Ectodermal cell (in vitro differentiated cells): Measurements from ENCODE around the gene EXOC3L2.

ENCODE experiments used
- H3K27ac ChIP-seq: 2 replicates; pipeline ENCODE4 v1.7.0; 2013; ENCODE audit warnings: mild to moderate bottlenecking, low read depth, low read length; ENCODE audit not compliant: insufficient read depth, poor library complexity, severe bottlenecking
- H3K27me3 ChIP-seq: 2 replicates; pipeline ENCODE4 v1.7.0; 2013; ENCODE audit warnings: mild to moderate bottlenecking, low read length; ENCODE audit not compliant: insufficient read depth, control insufficient read depth, poor library complexity, severe bottlenecking
- H3K36me3 ChIP-seq: one replicate; pipeline ENCODE4 v1.7.0; 2013; ENCODE audit warnings: low read length; ENCODE audit not compliant: control insufficient read depth, insufficient read depth
- H3K4me1 ChIP-seq: one replicate; pipeline ENCODE4 v1.7.0; 2013; ENCODE audit warnings: low read length; ENCODE audit not compliant: control insufficient read depth, insufficient read depth
- H3K4me3 ChIP-seq: 2 replicates; pipeline ENCODE4 v1.7.0; 2013; ENCODE audit warnings: low read depth, low read length, control low read depth; ENCODE audit not compliant: insufficient read depth
- H3K9me3 ChIP-seq: 2 replicates; pipeline ENCODE4 v1.7.0; 2013; ENCODE audit warnings: mild to moderate bottlenecking, low read length, moderate library complexity; ENCODE audit not compliant: control insufficient read depth
- WGBS, 2 experiments: methylation state at CpG; one replicate each; pipeline ENCODE4 v1.1.7; 2013; ENCODE audit warnings: missing lambda C conversion rate in 2 of 2; 5-methylcytosine and 5-hydroxymethylcytosine counted together

EXOC3L2 gene

DNA sequence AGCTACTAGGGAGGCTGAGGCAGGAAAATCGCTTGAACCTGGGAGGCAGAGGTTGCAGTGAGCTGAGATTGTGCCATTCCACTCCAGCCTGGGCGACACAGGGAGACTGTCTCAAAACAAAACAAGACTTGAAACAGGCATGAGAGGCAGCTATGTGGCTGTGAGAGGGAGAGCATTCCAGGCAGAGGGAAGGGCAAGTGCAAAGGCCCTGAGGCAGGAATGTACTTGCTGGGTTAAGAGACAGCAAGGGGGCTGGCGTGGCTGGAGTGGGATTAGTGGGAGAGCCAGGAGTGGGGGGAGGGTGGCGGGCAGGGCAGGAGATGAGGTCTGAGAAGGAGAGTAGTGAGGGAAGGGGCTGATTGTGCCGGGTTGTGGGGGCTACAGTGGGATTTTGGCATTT lies 21.3 kb downstream of the EXOC3L2 start:
- Histone ChIP-seq H3K4me1 (no peaks in the 10 kb centered on the region), H3K27ac (no peak overlapping the region), H3K36me3 (no peaks in the 10 kb centered on the region), H3K4me3 (no peak overlapping the region), H3K27me3 (no peaks in the 10 kb centered on the region), H3K9me3 (no peaks in the 10 kb centered on the region)
- 88 to 93% methylated on average over 5 of the region's 5 CpGs for WGBS, 2 experiments

DNA sequence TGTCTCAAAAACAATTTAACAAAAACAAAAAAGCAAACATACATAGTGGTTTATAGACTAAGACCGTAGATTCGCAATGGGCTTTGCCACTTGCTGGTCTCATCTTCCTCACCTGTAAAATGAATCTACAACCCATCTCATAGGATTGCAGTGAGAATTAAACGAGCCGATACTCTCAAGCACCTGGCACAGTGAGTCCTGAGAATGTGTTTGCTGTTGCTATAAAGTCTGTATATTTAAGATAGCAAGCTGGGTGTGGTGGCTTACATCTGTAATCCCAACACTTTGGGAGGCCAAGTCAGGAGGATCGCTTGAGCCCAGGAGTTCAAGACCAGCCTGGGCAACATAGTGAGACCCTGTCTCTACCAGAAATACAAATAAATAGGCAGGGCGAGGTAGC lies 22.5 kb downstream of the EXOC3L2 start:
- no peaks in the 10 kb centered on the region for H3K36me3 ChIP-seq
- 87 to 95% methylated on average over 6 of the region's 6 CpGs for WGBS, 2 experiments
- peaks cover 8% of the 10 kb centered on the region for H3K27me3 ChIP-seq
- H3K27ac ChIP-seq = no peak overlapping the region
- H3K4me1 ChIP-seq = no peaks in the 10 kb centered on the region
- no peaks in the 10 kb centered on the region for H3K9me3 ChIP-seq
- no peak overlapping the region for H3K4me3 ChIP-seq

DNA sequence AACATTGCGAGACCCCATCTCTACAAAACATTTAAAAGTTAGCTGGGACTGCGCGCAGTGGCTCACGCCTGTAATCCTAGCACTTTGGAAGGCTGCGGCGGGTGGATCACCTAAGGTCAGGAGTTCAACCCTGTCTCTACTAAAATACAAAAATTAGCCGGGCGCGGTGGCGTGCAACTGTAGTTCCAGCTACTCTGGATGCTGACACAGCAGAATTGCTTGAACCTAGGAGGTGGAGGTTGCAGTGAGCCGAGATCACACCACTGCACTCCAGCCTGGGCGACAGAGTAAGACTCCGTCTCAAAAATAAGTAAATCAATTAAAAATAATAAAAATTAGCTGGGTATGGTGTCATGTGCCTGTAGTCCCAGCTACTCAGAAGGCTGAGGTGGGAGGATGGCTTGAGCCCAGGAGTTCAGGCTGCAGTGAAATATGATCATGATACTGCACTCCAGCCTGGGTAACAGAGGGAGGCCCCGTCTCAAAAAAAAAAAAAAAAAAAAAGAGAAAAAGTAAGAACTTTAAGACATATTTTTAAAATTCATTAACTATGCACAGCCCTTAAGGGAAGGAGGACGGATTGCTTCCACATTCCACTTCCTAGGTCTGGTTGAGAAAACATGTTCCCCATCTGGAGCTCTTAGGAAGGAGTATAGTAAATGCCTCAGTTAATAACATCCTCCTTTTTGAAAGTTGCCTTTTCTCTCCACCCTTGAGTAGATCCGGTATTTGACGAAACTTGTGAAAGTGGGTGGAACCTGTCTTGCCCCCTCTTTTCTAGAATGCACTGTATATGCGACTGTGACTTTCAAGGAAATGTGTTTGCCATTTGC lies 26.1 kb downstream of the EXOC3L2 start:
- H3K27ac ChIP-seq = no peak overlapping the region
- no peaks in the 10 kb centered on the region for H3K4me1 ChIP-seq
- H3K36me3 ChIP-seq = no peaks in the 10 kb centered on the region
- peaks cover 35% of the 10 kb centered on the region for H3K27me3 ChIP-seq
- 89 to 93% methylated on average over 15 to 17 of the region's 18 CpGs for WGBS, 2 experiments
- no peak overlapping the region for H3K4me3 ChIP-seq
- no peaks in the 10 kb centered on the region for H3K9me3 ChIP-seq

DNA sequence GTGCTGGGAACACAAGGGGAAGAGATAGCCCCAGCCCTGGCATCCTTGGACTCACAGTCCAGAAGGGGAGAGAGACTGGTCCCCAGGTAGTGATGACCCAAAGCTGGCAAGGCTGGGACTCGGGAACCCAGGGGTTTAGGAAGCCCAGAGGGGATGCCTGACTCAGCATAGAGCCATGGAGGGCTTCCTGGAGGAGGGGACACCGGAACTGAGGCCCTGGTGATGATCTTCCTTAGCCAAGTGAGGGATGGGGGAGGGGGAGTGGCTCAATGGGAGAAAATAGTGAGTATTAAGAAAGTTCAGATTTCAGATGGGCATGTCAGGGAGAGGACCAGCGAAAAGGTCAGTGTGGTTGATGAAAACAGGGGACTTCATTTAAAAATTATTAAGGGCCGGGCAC lies 26.8 kb downstream of the EXOC3L2 start:
- Histone ChIP-seq H3K27ac (no peak overlapping the region), H3K27me3 (peaks cover 35% of the 10 kb centered on the region), H3K36me3 (no peaks in the 10 kb centered on the region), H3K9me3 (no peaks in the 10 kb centered on the region), H3K4me1 (no peaks in the 10 kb centered on the region), H3K4me3 (no peak overlapping the region)
- WGBS, 2 experiments = 75 to 77% methylated on average over 4 of the region's 4 CpGs

DNA sequence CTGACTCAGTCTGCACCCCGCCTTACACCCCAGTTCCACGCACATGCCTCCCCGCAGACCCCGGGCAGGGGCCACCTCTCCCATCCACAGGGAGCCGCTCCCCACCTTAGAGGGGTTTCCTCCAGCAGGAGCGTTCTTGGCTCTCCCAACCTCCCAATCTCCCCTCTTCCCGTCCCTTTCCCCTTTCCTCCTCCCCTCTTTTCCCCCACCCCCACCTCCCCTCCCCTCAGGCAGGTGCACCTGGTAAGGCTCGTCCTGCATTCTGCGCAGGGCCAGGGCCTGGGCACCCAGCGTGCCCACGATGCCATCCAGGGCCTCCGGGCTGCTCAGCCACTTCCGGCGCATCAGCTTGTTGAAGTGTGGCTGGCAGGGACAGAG lies 27.3 kb downstream of the EXOC3L2 start:
- 77 to 84% methylated on average over 14 of the region's 14 CpGs for WGBS, 2 experiments
- H3K36me3 ChIP-seq = no peaks in the 10 kb centered on the region
- H3K4me1 ChIP-seq = no peaks in the 10 kb centered on the region
- H3K9me3 ChIP-seq = no peaks in the 10 kb centered on the region
- H3K27me3 ChIP-seq = peaks cover 35% of the 10 kb centered on the region
- H3K4me3 ChIP-seq = no peak overlapping the region
- H3K27ac ChIP-seq = no peak overlapping the region

DNA sequence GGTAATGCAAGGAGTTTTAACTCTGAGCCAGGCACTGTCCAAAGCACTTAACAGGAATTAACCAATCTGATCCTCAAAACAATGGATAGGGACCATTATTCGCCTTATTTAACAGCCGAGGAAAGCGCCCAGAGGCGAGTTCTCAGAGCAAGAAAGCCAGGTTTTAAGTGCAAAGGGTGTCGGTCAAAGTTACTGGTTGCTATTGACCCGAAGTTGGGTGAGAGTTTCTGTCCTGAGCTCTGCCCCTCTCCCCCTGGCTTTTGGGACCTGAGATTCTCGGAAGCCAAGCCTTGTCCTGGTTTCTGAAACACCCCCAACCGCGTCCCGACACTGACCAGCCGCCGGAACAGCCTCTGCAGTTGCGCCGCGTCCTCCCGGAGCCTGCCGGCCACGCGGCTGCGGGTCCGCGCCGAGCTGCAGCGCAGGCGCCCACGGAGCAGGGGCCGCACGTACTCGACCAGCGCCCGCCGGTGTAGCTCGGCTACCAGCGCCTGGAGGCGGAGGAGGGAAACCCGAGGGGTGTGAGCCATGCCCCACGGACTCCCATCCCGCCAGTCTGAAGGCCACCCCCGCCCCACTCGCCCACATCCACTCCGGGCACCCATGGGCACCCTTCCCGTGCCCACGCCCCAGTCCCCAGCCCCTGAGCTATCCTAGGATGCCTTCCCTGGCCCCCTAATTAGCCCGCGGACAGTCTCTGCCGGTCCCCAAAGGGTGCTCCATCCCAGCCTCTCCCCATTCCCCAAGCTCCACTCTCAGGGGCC lies 27.8 kb downstream of the EXOC3L2 start:
- no peaks in the 10 kb centered on the region for H3K36me3 ChIP-seq
- WGBS, 2 experiments = 76 to 77% methylated on average over 46 of the region's 46 CpGs
- H3K4me1 ChIP-seq = no peaks in the 10 kb centered on the region
- no peaks in the 10 kb centered on the region for H3K9me3 ChIP-seq
- no peak overlapping the region for H3K27ac ChIP-seq
- no peak overlapping the region for H3K4me3 ChIP-seq
- peaks cover 35% of the 10 kb centered on the region for H3K27me3 ChIP-seq

DNA sequence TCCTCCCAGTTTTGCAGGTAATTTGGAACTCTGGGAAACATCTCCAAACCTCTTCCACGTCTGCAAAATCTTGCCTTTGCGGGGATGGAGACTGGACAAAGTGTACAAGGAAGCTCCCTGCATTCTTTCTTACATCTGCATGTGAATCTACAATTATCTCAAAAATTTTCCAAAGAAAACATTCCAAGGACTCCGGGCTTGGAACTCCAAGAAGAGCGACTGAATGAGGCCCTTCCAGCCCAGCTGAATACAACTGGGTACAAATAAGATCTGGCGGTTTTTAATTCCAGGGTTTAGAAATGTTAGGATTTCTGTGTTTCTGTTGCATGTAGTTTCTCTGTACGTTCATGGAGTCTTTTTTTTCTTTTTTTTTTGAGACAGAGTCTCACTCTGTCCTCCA lies 28.5 kb downstream of the EXOC3L2 start:
- H3K9me3 ChIP-seq = no peaks in the 10 kb centered on the region
- peaks cover 4% of the 10 kb centered on the region for H3K4me1 ChIP-seq
- 90 to 91% methylated on average over 6 of the region's 6 CpGs for WGBS, 2 experiments
- H3K27ac ChIP-seq = no peak overlapping the region
- no peak overlapping the region for H3K4me3 ChIP-seq
- H3K27me3 ChIP-seq = peaks cover 35% of the 10 kb centered on the region
- H3K36me3 ChIP-seq = no peaks in the 10 kb centered on the region

DNA sequence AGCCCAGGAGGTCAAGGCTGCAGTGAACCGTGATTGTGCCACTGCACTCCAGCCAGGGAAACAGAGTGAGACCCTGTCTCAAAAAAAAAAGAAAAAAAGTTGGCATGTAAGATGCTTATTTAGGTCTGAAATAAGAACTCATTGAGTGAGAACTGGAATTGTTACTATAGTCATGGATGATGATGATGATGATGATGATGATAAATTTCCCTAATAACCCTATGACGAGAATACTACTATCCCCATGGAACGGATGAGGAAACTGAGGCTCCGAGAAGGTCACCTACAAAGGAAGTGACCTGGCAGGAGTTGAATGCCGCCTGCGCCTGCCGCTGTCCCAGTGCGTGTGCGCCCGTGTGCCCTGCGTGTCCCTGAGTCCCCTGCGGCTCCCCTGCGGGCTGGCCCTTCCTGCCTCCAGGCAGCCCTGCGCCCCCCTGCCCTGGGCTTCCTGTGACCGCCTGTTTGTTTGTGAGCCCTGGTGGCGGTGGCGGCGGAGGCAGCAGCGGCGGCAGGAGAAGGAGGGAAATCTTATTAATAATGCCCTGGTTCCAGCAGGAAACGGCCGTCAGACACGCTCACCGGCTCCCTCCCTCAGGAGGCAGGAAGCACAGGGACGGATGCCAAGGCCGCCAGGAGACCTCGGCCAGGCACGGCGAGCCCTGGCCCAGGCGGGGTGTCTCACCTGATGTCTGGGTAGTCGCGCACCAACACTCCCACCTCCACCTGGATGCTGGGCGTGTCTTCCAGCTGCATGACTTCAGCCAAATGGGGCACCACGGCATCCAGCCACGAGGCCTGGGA lies 29.6 kb downstream of the EXOC3L2 start:
- no peak overlapping the region for H3K4me3 ChIP-seq
- no peaks in the 10 kb centered on the region for H3K36me3 ChIP-seq
- no peaks in the 10 kb centered on the region for H3K9me3 ChIP-seq
- H3K27me3 ChIP-seq = peaks cover 35% of the 10 kb centered on the region
- peaks cover 6% of the 10 kb centered on the region for H3K4me1 ChIP-seq
- 48 to 58% methylated on average over 35 of the region's 35 CpGs for WGBS, 2 experiments
- no peak overlapping the region for H3K27ac ChIP-seq

DNA sequence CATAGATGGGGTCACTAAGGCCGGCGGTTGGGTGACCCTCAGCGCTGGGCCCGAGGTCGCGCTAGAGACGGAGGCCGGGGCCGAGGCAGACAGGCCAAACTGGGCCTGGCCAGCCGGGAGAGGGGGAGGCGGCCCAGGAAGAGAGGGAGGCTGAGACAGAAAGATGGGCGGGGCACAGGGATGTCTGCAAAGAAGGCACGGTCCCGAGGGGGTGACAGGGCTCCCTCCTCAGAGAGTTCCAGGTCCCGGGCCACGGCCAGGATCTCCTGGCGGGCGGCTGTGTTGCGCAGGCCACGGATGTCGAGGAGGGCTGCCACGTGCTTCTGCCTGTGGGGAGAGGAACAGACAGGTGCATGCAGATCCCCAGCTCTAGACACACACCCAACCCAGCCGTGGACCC lies 32.2 kb downstream of the EXOC3L2 start:
- H3K4me3 ChIP-seq = no peak overlapping the region
- 88 to 89% methylated on average over 23 of the region's 23 CpGs for WGBS, 2 experiments
- H3K9me3 ChIP-seq = no peaks in the 10 kb centered on the region
- H3K4me1 ChIP-seq = peaks cover 6% of the 10 kb centered on the region
- H3K27ac ChIP-seq = no peak overlapping the region
- H3K36me3 ChIP-seq = no peaks in the 10 kb centered on the region
- H3K27me3 ChIP-seq = peaks cover 30% of the 10 kb centered on the region
